ENCODE measurements around the gene DUS3L. TPM values are rescaled to one million over a fixed set of nuclear protein-coding genes. Genes with fewer than 3 reads are reported as not detected.
"Not testable (repeated sequence)": the region's sequence is repeated elsewhere in the genome, so short reads cannot be mapped to it uniquely, and the experiment has no call there.

Gene DUS3L
- total and polyA plus RNA-seq, 7 experiments from 2014 or later: 33.1 to 179 (median 77.7) TPM

- peaks cover 0 to 22% (median 0%) of the 10 kb centered on the region in 3 experiments for H3K36me3 ChIP-seq (ENCODE audit: control insufficient read depth in 2 of 3, insufficient read depth in 3 of 3, low read length in 3 of 3)
- intact Hi-C loops (cut with micrococcal nuclease); DNase-seq; ATAC-seq; H3K4me3 Mint-ChIP-seq; H3K36me3 Mint-ChIP-seq; H3K4me3 ChIP-seq (ENCODE audit: low read length); H3K27ac Mint-ChIP-seq; H3K9me3 Mint-ChIP-seq; H3K27me3 Mint-ChIP-seq; H3K4me1 Mint-ChIP-seq; H3K27ac ChIP-seq (ENCODE audit: low read depth, low read length); H3K9me3 ChIP-seq (ENCODE audit: control insufficient read depth in 2 of 3, low read length in 3 of 3); H3K27me3 ChIP-seq (ENCODE audit: control insufficient read depth in 2 of 2, insufficient read depth in 2 of 2, low read length in 2 of 2); H3K4me1 ChIP-seq (ENCODE audit: control insufficient read depth in 2 of 2, insufficient read depth in 2 of 2, low read length in 2 of 2): not testable (repeated sequence)
- ChIA-PET CTCF (interaction anchor here (0.8 kb wide), 1 partner anchor 60 kb away, joined by 3 read pairs; the partner anchor contains the start of gene CATSPERD), POLR2A (interaction anchor here (0.7 to 1.2 kb wide), 2 partner anchors 13 to 1396 kb away, joined by 3 read pairs; no protein-coding TSS in a partner anchor)
Measured at GRCh38 chr19:5780916-5781315, 10.0 kb downstream of the DUS3L start.

DNA sequence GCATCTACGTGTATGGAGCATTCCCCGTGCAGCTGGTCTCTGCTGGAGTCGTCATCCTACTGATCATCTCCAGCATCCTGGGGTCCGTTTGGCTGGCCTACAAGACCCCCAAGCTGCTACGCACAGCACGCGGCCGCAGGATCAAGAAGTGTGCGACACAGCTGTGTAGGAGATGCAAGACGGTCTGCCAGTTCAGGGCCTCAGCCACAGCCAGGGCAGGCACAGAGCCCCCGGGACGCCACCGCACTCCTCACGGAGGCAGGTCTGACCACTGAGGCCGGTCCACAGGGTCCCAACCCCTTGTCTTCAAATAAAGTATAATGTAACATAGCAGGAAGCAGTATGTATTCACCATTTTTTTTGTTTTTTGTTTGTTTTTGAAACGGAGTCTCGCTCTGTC, 12.6 kb downstream of the DUS3L start:
- ChIA-PET POLR2A (no interaction called here), CTCF (no interaction called here)
- Histone ChIP-seq H3K4me3 (ENCODE audit: low read length) (no peak overlapping the region), H3K27ac (ENCODE audit: low read depth, low read length) (no peak overlapping the region), H3K36me3 (ENCODE audit: control insufficient read depth in 2 of 3, insufficient read depth in 3 of 3, low read length in 3 of 3) (no peaks in the 10 kb centered on the region), H3K4me1 (ENCODE audit: control insufficient read depth in 2 of 2, insufficient read depth in 2 of 2, low read length in 2 of 2) (no peaks in the 10 kb centered on the region), H3K9me3 (ENCODE audit: control insufficient read depth in 2 of 3, low read length in 3 of 3) (no peaks in the 10 kb centered on the region), H3K27me3 (ENCODE audit: control insufficient read depth in 2 of 2, insufficient read depth in 2 of 2, low read length in 2 of 2) (no peaks in the 10 kb centered on the region)
- intact Hi-C loops (cut with micrococcal nuclease): no loop called here
- no peak overlapping the region for H3K27ac Mint-ChIP-seq
- no peaks in the 10 kb centered on the region for H3K9me3 Mint-ChIP-seq
- no peaks in the 10 kb centered on the region for H3K4me1 Mint-ChIP-seq
- H3K27me3 Mint-ChIP-seq: no peaks in the 10 kb centered on the region
- no peaks in the 10 kb centered on the region for H3K36me3 Mint-ChIP-seq
- no peak overlapping the region for H3K4me3 Mint-ChIP-seq
- ATAC-seq (no peak), DNase-seq (no peak)

DNA sequence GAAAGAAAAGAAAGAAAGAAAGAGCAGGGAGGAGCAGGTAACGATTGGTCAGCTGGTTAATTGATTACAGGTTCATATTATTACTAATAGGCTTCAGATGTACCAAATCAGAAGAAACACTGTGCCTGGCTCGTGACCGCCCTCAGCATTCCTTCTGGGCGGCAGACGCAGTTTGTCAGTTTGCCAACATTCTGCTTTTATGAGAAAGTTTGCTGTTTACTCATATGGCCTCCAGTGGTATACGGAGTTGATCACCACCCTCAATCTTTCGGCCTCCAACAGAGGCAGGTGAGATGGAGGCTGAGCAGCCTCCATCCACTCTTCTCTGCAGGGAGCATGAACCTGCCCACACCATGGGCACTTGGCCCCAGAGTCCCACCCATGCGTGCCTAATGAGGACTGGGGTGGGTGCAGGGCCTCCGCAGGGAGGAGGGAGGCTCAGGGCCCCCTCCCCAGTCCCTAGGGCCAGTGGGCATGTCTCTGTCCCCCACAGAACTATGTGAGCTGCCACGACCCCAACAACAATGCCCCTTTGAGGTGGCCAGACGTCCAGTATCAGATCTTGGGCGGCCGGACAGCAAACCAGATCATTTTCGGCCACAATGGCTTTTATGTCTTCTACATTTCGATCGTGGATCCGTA, 15.2 kb downstream of the DUS3L start:
- Mint-ChIP-seq H3K4me3 (no peak overlapping the region), H3K4me1 (no peaks in the 10 kb centered on the region), H3K36me3 (no peaks in the 10 kb centered on the region), H3K27me3 (peaks cover 0 to 5% (median 0%) of the 10 kb centered on the region in 5 donors), H3K9me3 (no peaks in the 10 kb centered on the region), H3K27ac (no peak overlapping the region)
- H3K9me3 ChIP-seq (ENCODE audit: control insufficient read depth in 2 of 3, low read length in 3 of 3): no peaks in the 10 kb centered on the region
- no peak for ATAC-seq
- H3K4me1 ChIP-seq (ENCODE audit: control insufficient read depth in 2 of 2, insufficient read depth in 2 of 2, low read length in 2 of 2): no peaks in the 10 kb centered on the region
- H3K36me3 ChIP-seq (ENCODE audit: control insufficient read depth in 2 of 3, insufficient read depth in 3 of 3, low read length in 3 of 3): no peaks in the 10 kb centered on the region
- H3K27ac ChIP-seq (ENCODE audit: low read depth, low read length): no peak overlapping the region
- CTCF ChIA-PET: no interaction called here
- no peak for DNase-seq
- H3K27me3 ChIP-seq (ENCODE audit: control insufficient read depth in 2 of 2, insufficient read depth in 2 of 2, low read length in 2 of 2): no peaks in the 10 kb centered on the region
- no peak overlapping the region for H3K4me3 ChIP-seq (ENCODE audit: low read length)
- POLR2A ChIA-PET: no interaction called here
- intact Hi-C loops (cut with micrococcal nuclease): no loop called here

DNA sequence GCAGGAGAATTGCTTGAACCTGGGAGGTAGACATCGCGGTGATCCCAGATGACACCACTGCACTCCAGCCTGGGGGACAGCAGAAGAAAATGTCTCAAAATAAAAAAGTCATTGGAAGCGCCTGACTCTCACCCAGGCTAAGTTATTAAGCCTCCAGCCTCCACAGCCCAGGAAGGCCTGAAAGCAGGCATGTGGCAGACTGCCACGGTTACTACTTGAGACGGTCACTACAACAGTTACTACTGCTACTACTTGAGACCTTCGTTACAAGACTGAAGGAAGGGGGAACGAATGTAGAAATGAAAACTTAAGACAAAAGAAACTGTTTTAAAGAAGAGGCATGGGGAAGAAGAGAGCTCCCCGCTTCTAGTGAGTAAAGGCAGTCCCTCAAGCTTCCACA, 16.0 kb downstream of the DUS3L start:
- Mint-ChIP-seq H3K27me3 (peaks cover 0 to 5% (median 0%) of the 10 kb centered on the region in 5 donors), H3K27ac (no peak overlapping the region), H3K36me3 (no peaks in the 10 kb centered on the region), H3K4me3 (no peak overlapping the region), H3K4me1 (no peaks in the 10 kb centered on the region), H3K9me3 (no peaks in the 10 kb centered on the region)
- ATAC-seq (no peak), DNase-seq (no peak)
- Histone ChIP-seq H3K27ac (ENCODE audit: low read depth, low read length) (no peak overlapping the region), H3K4me3 (ENCODE audit: low read length) (no peak overlapping the region), H3K27me3 (ENCODE audit: control insufficient read depth in 2 of 2, insufficient read depth in 2 of 2, low read length in 2 of 2) (no peaks in the 10 kb centered on the region), H3K4me1 (ENCODE audit: control insufficient read depth in 2 of 2, insufficient read depth in 2 of 2, low read length in 2 of 2) (no peaks in the 10 kb centered on the region), H3K9me3 (ENCODE audit: control insufficient read depth in 2 of 3, low read length in 3 of 3) (no peaks in the 10 kb centered on the region), H3K36me3 (ENCODE audit: control insufficient read depth in 2 of 3, insufficient read depth in 3 of 3, low read length in 3 of 3) (no peaks in the 10 kb centered on the region)
- POLR2A ChIA-PET: no interaction called here
- CTCF ChIA-PET: no interaction called here
- intact Hi-C loops (cut with micrococcal nuclease): no loop called here

DNA sequence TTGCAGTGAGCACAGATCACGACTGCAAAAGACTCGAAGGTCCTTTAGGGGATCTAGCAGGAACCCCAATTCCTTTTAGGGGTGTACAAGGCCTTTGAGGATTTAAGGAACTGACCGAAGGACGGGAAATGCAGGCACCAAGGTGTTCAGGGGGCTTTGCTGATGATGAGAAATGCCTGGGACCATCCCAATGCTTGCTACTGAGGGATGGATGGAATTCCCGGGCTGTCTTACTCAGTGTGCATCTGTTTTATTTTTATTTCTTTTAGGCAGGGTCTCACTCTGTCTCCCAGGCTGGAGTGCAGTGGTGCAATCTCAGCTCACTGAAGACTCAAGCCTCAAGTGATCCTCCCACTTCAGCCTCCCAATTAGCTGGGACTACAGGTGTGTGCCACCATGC, 17.7 kb downstream of the DUS3L start:
- ChIA-PET POLR2A (no interaction called here), CTCF (no interaction called here)
- intact Hi-C loops (cut with micrococcal nuclease): no loop called here
- Mint-ChIP-seq H3K4me1 (no peaks in the 10 kb centered on the region), H3K27me3 (peaks cover 0 to 5% (median 0%) of the 10 kb centered on the region in 5 donors), H3K36me3 (no peaks in the 10 kb centered on the region), H3K9me3 (no peaks in the 10 kb centered on the region), H3K4me3 (no peak overlapping the region), H3K27ac (no peak overlapping the region)
- no peak overlapping the region for H3K4me3 ChIP-seq (ENCODE audit: low read length)
- H3K9me3 ChIP-seq (ENCODE audit: control insufficient read depth in 2 of 3, low read length in 3 of 3): no peaks in the 10 kb centered on the region
- no peak for DNase-seq
- H3K4me1 ChIP-seq (ENCODE audit: control insufficient read depth in 2 of 2, insufficient read depth in 2 of 2, low read length in 2 of 2): no peaks in the 10 kb centered on the region
- no peaks in the 10 kb centered on the region for H3K27me3 ChIP-seq (ENCODE audit: control insufficient read depth in 2 of 2, insufficient read depth in 2 of 2, low read length in 2 of 2)
- H3K36me3 ChIP-seq (ENCODE audit: control insufficient read depth in 2 of 3, insufficient read depth in 3 of 3, low read length in 3 of 3): no peaks in the 10 kb centered on the region
- H3K27ac ChIP-seq (ENCODE audit: low read depth, low read length): no peak overlapping the region
- ATAC-seq: no peak

DNA sequence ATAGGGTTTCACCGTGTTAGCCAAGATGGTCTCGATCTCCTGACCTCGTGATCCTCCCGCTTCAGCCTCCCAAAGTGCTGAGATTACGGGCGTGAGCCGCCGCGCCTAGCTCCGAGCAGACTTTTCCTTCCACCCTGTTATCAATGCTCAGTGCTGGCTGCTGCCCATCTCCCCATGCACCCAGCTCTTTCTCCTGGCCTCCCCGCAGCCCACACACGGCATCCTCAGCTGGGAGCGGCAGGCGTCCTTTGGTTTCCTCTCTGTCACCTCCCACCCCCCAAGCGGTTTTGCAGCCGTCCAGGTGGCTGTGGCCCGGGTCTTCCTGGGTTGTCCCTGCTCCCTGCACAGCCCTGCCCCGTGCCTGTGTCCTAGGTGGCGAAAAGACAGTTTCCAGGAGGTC, 18.5 kb downstream of the DUS3L start:
- ChIA-PET CTCF (no interaction called here), POLR2A (no interaction called here)
- Mint-ChIP-seq H3K4me1 (no peaks in the 10 kb centered on the region), H3K27ac (no peak overlapping the region), H3K4me3 (no peak overlapping the region), H3K27me3 (peaks cover 0 to 5% (median 0%) of the 10 kb centered on the region in 5 donors), H3K36me3 (no peaks in the 10 kb centered on the region), H3K9me3 (no peaks in the 10 kb centered on the region)
- no peak overlapping the region for H3K27ac ChIP-seq (ENCODE audit: low read depth, low read length)
- H3K4me3 ChIP-seq (ENCODE audit: low read length): no peak overlapping the region
- intact Hi-C loops (cut with micrococcal nuclease): no loop called here
- no peak for ATAC-seq
- H3K27me3 ChIP-seq (ENCODE audit: control insufficient read depth in 2 of 2, insufficient read depth in 2 of 2, low read length in 2 of 2): no peaks in the 10 kb centered on the region
- H3K4me1 ChIP-seq (ENCODE audit: control insufficient read depth in 2 of 2, insufficient read depth in 2 of 2, low read length in 2 of 2): no peaks in the 10 kb centered on the region
- H3K36me3 ChIP-seq (ENCODE audit: control insufficient read depth in 2 of 3, insufficient read depth in 3 of 3, low read length in 3 of 3): no peaks in the 10 kb centered on the region
- DNase-seq: no peak
- H3K9me3 ChIP-seq (ENCODE audit: control insufficient read depth in 2 of 3, low read length in 3 of 3): no peaks in the 10 kb centered on the region

- Mint-ChIP-seq H3K4me3 (no peak overlapping the region), H3K27ac (no peak overlapping the region), H3K4me1 (no peaks in the 10 kb centered on the region), H3K36me3 (no peaks in the 10 kb centered on the region), H3K27me3 (peaks cover 0 to 5% (median 0%) of the 10 kb centered on the region in 5 donors), H3K9me3 (peaks cover 0 to under 1% (median 0%) of the 10 kb centered on the region in 11 donors)
- Histone ChIP-seq H3K27me3 (ENCODE audit: control insufficient read depth in 2 of 2, insufficient read depth in 2 of 2, low read length in 2 of 2) (no peaks in the 10 kb centered on the region), H3K9me3 (ENCODE audit: control insufficient read depth in 2 of 3, low read length in 3 of 3) (no peaks in the 10 kb centered on the region), H3K4me3 (ENCODE audit: low read length) (no peak overlapping the region), H3K4me1 (ENCODE audit: control insufficient read depth in 2 of 2, insufficient read depth in 2 of 2, low read length in 2 of 2) (no peaks in the 10 kb centered on the region), H3K36me3 (ENCODE audit: control insufficient read depth in 2 of 3, insufficient read depth in 3 of 3, low read length in 3 of 3) (no peaks in the 10 kb centered on the region), H3K27ac (ENCODE audit: low read depth, low read length) (no peak overlapping the region)
- intact Hi-C loops (cut with micrococcal nuclease): no loop called here
- ChIA-PET CTCF (no interaction called here), POLR2A (no interaction called here)
- DNase-seq (no peak), ATAC-seq (no peak)
Measured at GRCh38 chr19:5767949-5768348, 23.0 kb downstream of the DUS3L start.

All from naive thymus-derived CD4-positive, alpha-beta T cell (primary cell).